PC-3 (cell line): ENCODE data around the gene CHPF2. TPM values are rescaled to one million over a fixed set of nuclear protein-coding genes. Genes with fewer than 3 reads are reported as not detected.

Source experiments
- ATAC-seq: fragments of 200-7000 bp; cut with Tn5 transposase; 2 replicates; pipeline ENCODE4 v1.9.1; 2020; ENCODE audit warnings: mild to moderate bottlenecking, moderate library complexity
- BruUV-seq: library from RNA; stranded (reverse); fragments of 400-500 nt; replicated peaks from 2 replicates; lab custom pipeline; 2021; lab: Mats Ljungman, UMichigan
- CTCF ChIA-PET: fragments of 300-600 bp; sonication (Branson Sonifier 250); formaldehyde crosslinking; loops from one replicate; lab custom pipeline; 2022; ENCODE audit warnings: antibody characterized with exemption; lab: Charles Lee
- POLR2A ChIA-PET: fragments of 300-600 bp; sonication (Branson Sonifier 250); formaldehyde crosslinking; loops from one replicate; lab custom pipeline; 2022; ENCODE audit warnings: antibody characterized with exemption; ENCODE audit not compliant: unreplicated experiment; lab: Charles Lee
- DNase-seq: peaks from one replicate; pipeline ENCODE4 v3.0.0-alpha.2; 2015
- H2AFZ ChIP-seq: fragments of 300-600 bp; sonication (generic); 2 replicates; pipeline ENCODE4 v1.6.0; 2016; ENCODE audit warnings: antibody characterized with exemption, low read length
- H3F3A ChIP-seq: fragments of 300-600 bp; sonication (generic); one replicate; pipeline ENCODE4 v1.6.0; 2017; ENCODE audit warnings: antibody characterized with exemption, low read length, control low read depth, mild to moderate bottlenecking; ENCODE audit not compliant: unreplicated experiment
- H3K27ac ChIP-seq: fragments of 300-600 bp; sonication (generic); 2 replicates; pipeline ENCODE4 v1.5.1; 2016; ENCODE audit warnings: mild to moderate bottlenecking, low read length
- H3K27me3 ChIP-seq: fragments of 300-600 bp; sonication (generic); 2 replicates; pipeline ENCODE4 v1.6.1; 2016; ENCODE audit warnings: low read length, mixed read lengths
- H3K36me3 ChIP-seq: fragments of 300-600 bp; sonication (generic); 2 replicates; pipeline ENCODE4 v1.6.1; 2016; ENCODE audit warnings: low read depth, mixed run types, low read length, mixed read lengths
- H3K4me1 ChIP-seq: fragments of 300-600 bp; sonication (generic); 2 replicates; pipeline ENCODE4 v1.5.1; 2016; ENCODE audit warnings: low read length; ENCODE audit not compliant: insufficient read depth
- H3K4me2 ChIP-seq: fragments of 300-600 bp; sonication (generic); 2 replicates; pipeline ENCODE4 v1.6.0; 2016; ENCODE audit warnings: low read length
- H3K4me3 ChIP-seq: fragments of 300-600 bp; sonication (generic); 2 replicates; pipeline ENCODE4 v1.5.1; 2016; ENCODE audit warnings: mild to moderate bottlenecking, low read length, mixed read lengths
- H3K79me2 ChIP-seq: fragments of 300-600 bp; sonication (generic); 2 replicates; pipeline ENCODE4 v1.6.1; 2017; ENCODE audit warnings: low read length, mixed read lengths
- H3K9ac ChIP-seq: fragments of 300-600 bp; sonication (generic); 2 replicates; pipeline ENCODE4 v1.6.0; 2016; ENCODE audit warnings: mild to moderate bottlenecking, low read length
- H3K9me2 ChIP-seq: fragments of 300-600 bp; sonication (generic); replicated peaks from 2 replicates; pipeline ENCODE4 v1.6.1; 2016; ENCODE audit warnings: mixed run types, low read length, mixed read lengths
- H3K9me3 ChIP-seq: fragments of 300-600 bp; sonication (generic); 2 replicates; pipeline ENCODE4 v1.6.1; 2016; ENCODE audit warnings: low read length, mixed read lengths
- H4K20me1 ChIP-seq: fragments of 300-600 bp; sonication (generic); 2 replicates; pipeline ENCODE4 v1.6.1; 2016; ENCODE audit warnings: low read length, mixed read lengths
- EZH2 ChIP-seq: fragments of 300-600 bp; sonication (generic); IDR thresholded peaks from one replicate; pipeline ENCODE4 v1.6.1; 2017; ENCODE audit warnings: antibody characterized with exemption, mild to moderate bottlenecking, low read length; ENCODE audit not compliant: unreplicated experiment
- EZH2phosphoT487 ChIP-seq: fragments of 300-600 bp; sonication (generic); IDR thresholded peaks from 2 replicates; pipeline ENCODE4 v1.6.1; 2018; ENCODE audit warnings: mild to moderate bottlenecking, antibody characterized with exemption, low read length, borderline replicate concordance
- intact Hi-C: fragments of 100-400 bp; cut with micrococcal nuclease; formaldehyde crosslinking; loops from 2 replicates; pipeline ENCODE4 v1.9.0; 2023
- total RNA-seq: library from RNA; depleted of rRNA; stranded (reverse); fragments of >200 nt; gene quantifications from 2 replicates; pipeline ENCODE4 v1.2.3, GENCODE V29; 2014
- TF ChIP-seq, protein P1 (sequence below): fragments of 300-600 bp; sonication (generic); conservative IDR thresholded peaks from 2 replicates; pipeline ENCODE4 v1.5.1; 2017; ENCODE audit warnings: antibody characterized with exemption, low read depth, mild to moderate bottlenecking, low read length

Gene CHPF2
- total RNA-seq, 1 experiment from 2014 or later, result 30.1 TPM

GRCh38 chr7:151282111-151282510, 49.8 kb downstream of the CHPF2 start:
- ChIA-PET POLR2A (no interaction called here), CTCF (no interaction called here)
- Histone ChIP-seq H4K20me1 (no peaks in the 10 kb centered on the region), H3K4me1 (no peaks in the 10 kb centered on the region; the same call in 1 of the 2 replicates), H3K4me2 (no peak overlapping the region), H3K36me3 (no peaks in the 10 kb centered on the region), H3K27ac (no peak overlapping the region), H3K9me2 (no peaks in the 10 kb centered on the region), H3K9me3 (no peaks in the 10 kb centered on the region), H3K27me3 (peaks cover 23% of the 10 kb centered on the region), H3K79me2 (no peaks in the 10 kb centered on the region), H3K9ac (no peak overlapping the region), H2AFZ (no peak overlapping the region), H3F3A (no peaks in the 10 kb centered on the region), H3K4me3 (no peak overlapping the region)
- no peak for TF ChIP-seq EZH2
- TF ChIP-seq, protein P1, sequence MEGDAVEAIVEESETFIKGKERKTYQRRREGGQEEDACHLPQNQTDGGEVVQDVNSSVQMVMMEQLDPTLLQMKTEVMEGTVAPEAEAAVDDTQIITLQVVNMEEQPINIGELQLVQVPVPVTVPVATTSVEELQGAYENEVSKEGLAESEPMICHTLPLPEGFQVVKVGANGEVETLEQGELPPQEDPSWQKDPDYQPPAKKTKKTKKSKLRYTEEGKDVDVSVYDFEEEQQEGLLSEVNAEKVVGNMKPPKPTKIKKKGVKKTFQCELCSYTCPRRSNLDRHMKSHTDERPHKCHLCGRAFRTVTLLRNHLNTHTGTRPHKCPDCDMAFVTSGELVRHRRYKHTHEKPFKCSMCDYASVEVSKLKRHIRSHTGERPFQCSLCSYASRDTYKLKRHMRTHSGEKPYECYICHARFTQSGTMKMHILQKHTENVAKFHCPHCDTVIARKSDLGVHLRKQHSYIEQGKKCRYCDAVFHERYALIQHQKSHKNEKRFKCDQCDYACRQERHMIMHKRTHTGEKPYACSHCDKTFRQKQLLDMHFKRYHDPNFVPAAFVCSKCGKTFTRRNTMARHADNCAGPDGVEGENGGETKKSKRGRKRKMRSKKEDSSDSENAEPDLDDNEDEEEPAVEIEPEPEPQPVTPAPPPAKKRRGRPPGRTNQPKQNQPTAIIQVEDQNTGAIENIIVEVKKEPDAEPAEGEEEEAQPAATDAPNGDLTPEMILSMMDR, result no peak
- TF ChIP-seq EZH2phosphoT487, result no peak
- intact Hi-C loops, result no loop called here
- ATAC-seq, result no peak
- no TSS peak for BruUV-seq
- no peak for DNase-seq

DNA sequence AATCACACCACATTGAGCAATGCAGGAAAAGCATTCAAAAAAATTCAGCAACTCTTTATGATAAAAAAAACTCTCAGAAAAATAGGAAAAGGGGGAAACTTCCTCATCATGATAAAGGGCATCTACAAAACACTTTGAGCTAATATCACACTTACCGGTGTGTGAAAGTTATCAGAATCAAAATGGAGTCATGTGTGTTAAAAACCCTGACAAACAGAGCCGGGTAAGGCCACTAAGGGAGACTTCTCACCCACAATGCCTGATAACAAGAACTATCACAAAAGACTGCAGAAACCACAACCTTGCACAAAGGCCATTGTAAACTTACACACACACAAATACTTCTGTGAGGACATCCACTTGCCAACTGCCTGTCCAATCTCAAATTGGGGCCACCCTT, 51.0 kb downstream of the CHPF2 start:
- Histone ChIP-seq H4K20me1 (no peaks in the 10 kb centered on the region), H3K9me2 (no peaks in the 10 kb centered on the region), H3K27ac (no peak overlapping the region), H3K27me3 (peaks cover 23% of the 10 kb centered on the region), H3F3A (no peaks in the 10 kb centered on the region), H3K36me3 (no peaks in the 10 kb centered on the region), H3K9ac (no peak overlapping the region), H3K79me2 (no peaks in the 10 kb centered on the region), H3K4me3 (no peak overlapping the region), H3K4me1 (no peaks in the 10 kb centered on the region), H3K9me3 (no peaks in the 10 kb centered on the region), H2AFZ (no peak overlapping the region), H3K4me2 (no peak overlapping the region)
- no TSS peak for BruUV-seq
- DNase-seq (no peak), ATAC-seq (no peak)
- TF ChIP-seq EZH2, result no peak
- TF ChIP-seq, protein P1, result no peak
- no peak for TF ChIP-seq EZH2phosphoT487
- CTCF ChIA-PET, result no interaction called here
- intact Hi-C loops, result no loop called here
- POLR2A ChIA-PET, result no interaction called here

DNA sequence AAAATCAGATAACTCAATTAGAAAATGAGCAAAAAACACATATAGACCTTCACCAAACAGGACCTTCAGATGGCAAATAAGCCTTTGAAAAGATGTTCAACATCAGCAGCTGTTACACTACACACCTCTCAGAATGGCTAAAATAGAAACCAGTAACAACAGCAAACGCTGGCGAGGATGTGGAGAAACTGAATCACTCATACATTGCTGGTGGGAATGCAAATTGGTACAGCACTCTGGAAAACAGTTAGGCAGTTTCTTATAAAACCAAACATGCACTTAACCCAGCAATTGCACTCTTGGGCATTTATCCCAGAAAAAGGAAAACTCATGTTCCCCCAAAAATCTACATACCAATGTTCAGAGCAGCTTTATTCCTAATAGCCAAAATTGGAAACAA, 53.9 kb downstream of the CHPF2 start:
- Histone ChIP-seq H3F3A (no peaks in the 10 kb centered on the region), H3K27ac (no peak overlapping the region), H3K9ac (no peak overlapping the region), H3K4me2 (no peak overlapping the region), H3K9me2 (no peaks in the 10 kb centered on the region), H3K4me3 (no peak overlapping the region), H4K20me1 (no peaks in the 10 kb centered on the region), H3K4me1 (no peaks in the 10 kb centered on the region), H2AFZ (no peak overlapping the region), H3K27me3 (peaks cover 26% of the 10 kb centered on the region), H3K36me3 (no peaks in the 10 kb centered on the region), H3K79me2 (no peaks in the 10 kb centered on the region), H3K9me3 (no peaks in the 10 kb centered on the region)
- TF ChIP-seq, protein P1, result no peak
- TF ChIP-seq EZH2, result no peak
- no peak for TF ChIP-seq EZH2phosphoT487
- intact Hi-C loops, result no loop called here
- no peak for ATAC-seq
- ChIA-PET CTCF (interaction anchor here (0.7 to 0.8 kb wide), 2 partner anchors 18 to 511 kb away, joined by 3 to 19 read pairs; no protein-coding TSS in a partner anchor), POLR2A (no interaction called here)
- no peak for DNase-seq
- BruUV-seq, result no TSS peak
